HEK293 (cell line): ENCODE data around the gene ZBTB20.

ENCODE experiments used
- CTCF ChIA-PET: fragments of 350-600 bp; formaldehyde crosslinking; extraction: SDS; loops from one replicate; lab custom pipeline; 2021; ENCODE audit warnings: antibody characterized with exemption; lab: Yijun Ruan, JAX
- POLR2A ChIA-PET: fragments of 300-600 bp; formaldehyde crosslinking; extraction: SDS; loops from one replicate; lab custom pipeline; 2020; ENCODE audit warnings: antibody characterized with exemption, inconsistent platforms; lab: Yijun Ruan, JAX
- H3K27ac ChIP-seq: fragments of 200-500 bp; sonication (Bioruptor generic); 2 replicates; pipeline ENCODE4 v1.5.1; 2014; ENCODE audit warnings: low read depth, low read length, control low read depth, inconsistent platforms; ENCODE audit errors: extremely low read depth
- H3K36me3 ChIP-seq, 2 experiments: fragments of 200-500 bp in 1 of 2; sonication (Bioruptor generic) in 1 of 2; 1 replicate in 1 of 2; 2 replicates in 1 of 2; pipeline ENCODE4 v1.5.1; 2014 to 2017; ENCODE audit warnings: inconsistent platforms in 2 of 2, low read length in 2 of 2; ENCODE audit not compliant: control insufficient read depth in 2 of 2, insufficient read depth in 1 of 2
- H3K4me1 ChIP-seq: fragments of 200-500 bp; sonication (Bioruptor generic); 2 replicates; pipeline ENCODE4 v1.5.1; 2014; ENCODE audit warnings: mild to moderate bottlenecking, low read length, inconsistent platforms; ENCODE audit not compliant: control insufficient read depth, insufficient read depth
- H3K4me3 ChIP-seq: 2 replicates; pipeline ENCODE4 v1.5.1; 2011; ENCODE audit warnings: low read depth, mild to moderate bottlenecking, control low read depth, low read length, moderate library complexity
- H3K9me3 ChIP-seq: fragments of 200-500 bp; sonication (Bioruptor generic); 2 replicates; pipeline ENCODE4 v1.5.1; 2014; ENCODE audit warnings: low read depth, low read length, inconsistent platforms; ENCODE audit not compliant: control insufficient read depth, insufficient read depth
- ELK4 ChIP-seq: IDR thresholded peaks from 2 replicates; pipeline ENCODE4 v1.6.1; 2011; ENCODE audit warnings: mild to moderate bottlenecking, low read depth, low read length, borderline replicate concordance
- GLI2 ChIP-seq: fragments of 450-650 bp; formaldehyde crosslinking; IDR thresholded peaks from 2 replicates; pipeline ENCODE4; 2017; ENCODE audit warnings: missing biosample characterization, missing genetic modification characterization, low read depth, borderline replicate concordance
- HOXC10 ChIP-seq: sonication (generic); formaldehyde crosslinking; IDR thresholded peaks from 2 replicates; pipeline ENCODE4 v1.8.1; 2023; ENCODE audit warnings: mild to moderate bottlenecking, missing genetic modification reagents
- KLF16 ChIP-seq: fragments of 450-650 bp; formaldehyde crosslinking; IDR thresholded peaks from 2 replicates; pipeline ENCODE4 v1.5.1; 2017; ENCODE audit warnings: missing biosample characterization, missing genetic modification characterization
- PRDM1 ChIP-seq: fragments of 450-650 bp; formaldehyde crosslinking; IDR thresholded peaks from 2 replicates; pipeline ENCODE4; 2016; ENCODE audit warnings: missing biosample characterization, missing genetic modification characterization
- PRDM10 ChIP-seq: fragments of 450-650 bp; formaldehyde crosslinking; IDR thresholded peaks from 2 replicates; pipeline ENCODE4 v1.5.1; 2016; ENCODE audit warnings: missing biosample characterization, missing genetic modification characterization
- SCRT2 ChIP-seq: fragments of 450-650 bp; formaldehyde crosslinking; IDR thresholded peaks from 2 replicates; pipeline ENCODE4 v1.5.1; 2016; ENCODE audit warnings: missing biosample characterization, missing genetic modification characterization
- ZBTB48 ChIP-seq: fragments of 450-650 bp; formaldehyde crosslinking; IDR thresholded peaks from 2 replicates; pipeline ENCODE4 v1.5.1; 2016; ENCODE audit warnings: missing biosample characterization, missing genetic modification characterization
- ZEB2 ChIP-seq: fragments of 450-650 bp; formaldehyde crosslinking; IDR thresholded peaks from 2 replicates; pipeline ENCODE4 v1.5.1; 2016; ENCODE audit warnings: missing biosample characterization, missing genetic modification characterization
- ZFP3 ChIP-seq: fragments of 450-650 bp; formaldehyde crosslinking; IDR thresholded peaks from 2 replicates; pipeline ENCODE4 v1.5.1; 2016; ENCODE audit warnings: low read depth, missing biosample characterization, missing genetic modification characterization
- ZFP37 ChIP-seq: fragments of 450-650 bp; formaldehyde crosslinking; IDR thresholded peaks from 2 replicates; pipeline ENCODE4 v1.5.1; 2016; ENCODE audit warnings: missing biosample characterization, missing genetic modification characterization
- ZNF132 ChIP-seq: fragments of 450-650 bp; formaldehyde crosslinking; IDR thresholded peaks from 2 replicates; pipeline ENCODE4 v1.5.1; 2017; ENCODE audit warnings: missing biosample characterization, missing genetic modification characterization, borderline replicate concordance
- ZNF140 ChIP-seq: fragments of 450-650 bp; formaldehyde crosslinking; IDR thresholded peaks from 2 replicates; pipeline ENCODE4 v1.5.1; 2016; ENCODE audit warnings: missing biosample characterization, missing genetic modification characterization
- ZNF175 ChIP-seq: fragments of 450-650 bp; formaldehyde crosslinking; IDR thresholded peaks from 2 replicates; pipeline ENCODE4 v1.5.1; 2016; ENCODE audit warnings: missing biosample characterization, missing genetic modification characterization
- ZNF23 ChIP-seq: fragments of 450-650 bp; formaldehyde crosslinking; IDR thresholded peaks from 2 replicates; pipeline ENCODE4 v1.5.1; 2016; ENCODE audit warnings: missing biosample characterization, missing genetic modification characterization, borderline replicate concordance
- ZNF239 ChIP-seq: fragments of 450-650 bp; formaldehyde crosslinking; IDR thresholded peaks from 2 replicates; pipeline ENCODE4 v1.5.1; 2016; ENCODE audit warnings: missing biosample characterization, missing genetic modification characterization
- ZNF350 ChIP-seq: fragments of 450-650 bp; formaldehyde crosslinking; IDR thresholded peaks from 2 replicates; pipeline ENCODE4 v1.5.0; 2017; ENCODE audit warnings: missing biosample characterization, mild to moderate bottlenecking, missing genetic modification characterization
- ZNF391 ChIP-seq: fragments of 450-650 bp; formaldehyde crosslinking; IDR thresholded peaks from 2 replicates; pipeline ENCODE4 v1.5.1; 2016; ENCODE audit warnings: low read depth, missing biosample characterization, missing genetic modification characterization, borderline replicate concordance
- ZNF426 ChIP-seq: fragments of 450-650 bp; formaldehyde crosslinking; IDR thresholded peaks from 2 replicates; pipeline ENCODE4 v1.5.1; 2017; ENCODE audit warnings: missing biosample characterization, missing genetic modification characterization, mild to moderate bottlenecking, inconsistent platforms, moderate library complexity
- ZNF560 ChIP-seq: fragments of 450-650 bp; formaldehyde crosslinking; IDR thresholded peaks from 2 replicates; pipeline ENCODE4 v1.5.1; 2017; ENCODE audit warnings: missing biosample characterization, missing genetic modification characterization, borderline replicate concordance
- ZNF654 ChIP-seq: fragments of 450-650 bp; formaldehyde crosslinking; IDR thresholded peaks from 2 replicates; pipeline ENCODE4 v1.5.1; 2016; ENCODE audit warnings: low read depth, missing biosample characterization, missing genetic modification characterization
- ZSCAN4 ChIP-seq: fragments of 450-650 bp; formaldehyde crosslinking; IDR thresholded peaks from 2 replicates; pipeline ENCODE4 v1.5.1; 2017; ENCODE audit warnings: missing biosample characterization, missing genetic modification characterization

The ZBTB20 gene

DNA sequence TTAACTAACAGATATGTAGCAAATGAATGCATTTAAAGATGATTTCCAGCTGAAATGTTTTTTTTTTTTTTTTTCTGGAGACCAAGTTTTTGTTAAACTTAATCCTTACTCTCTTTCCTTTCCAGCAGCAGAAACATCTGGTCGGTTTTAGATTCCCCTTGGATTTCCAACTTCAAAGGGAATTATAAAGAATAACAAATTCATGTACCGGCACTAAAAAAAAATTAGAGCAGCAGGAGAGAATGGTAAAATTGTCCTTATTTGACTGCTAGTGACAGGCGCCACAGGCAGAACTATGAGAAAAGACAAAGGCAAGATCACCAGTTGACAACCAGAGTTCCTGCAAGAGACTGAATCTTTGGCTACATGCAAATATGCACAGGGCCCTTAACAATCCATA lies 459.9 kb downstream of the ZBTB20 start:
- no peak overlapping the region for H3K27ac ChIP-seq
- H3K4me3 ChIP-seq, result no peak overlapping the region
- ChIA-PET POLR2A (no interaction called here), CTCF (no interaction called here)
- H3K4me1 ChIP-seq, result no peaks in the 10 kb centered on the region
- no peaks in the 10 kb centered on the region for H3K36me3 ChIP-seq
- no peak for TF ChIP-seq ZNF239 (tag by site-specific recombination)
- no peak for TF ChIP-seq ZNF654 (tag by site-specific recombination)
- TF ChIP-seq SCRT2 (tag by site-specific recombination), result no peak
- no peak for TF ChIP-seq ZNF426 (tag by site-specific recombination)
- no peak for TF ChIP-seq KLF16 (tag by site-specific recombination)
- no peak for TF ChIP-seq GLI2 (tag by site-specific recombination)
- TF ChIP-seq ZFP3 (tag by site-specific recombination), result no peak
- TF ChIP-seq ZNF175 (tag by site-specific recombination), result no peak
- no peak for TF ChIP-seq ZNF132 (tag by site-specific recombination)
- no peak for TF ChIP-seq ZNF391 (tag by site-specific recombination)
- TF ChIP-seq ZNF560 (tag by site-specific recombination), result no peak
- TF ChIP-seq ZNF350, result no peak
- no peaks in the 10 kb centered on the region for H3K9me3 ChIP-seq

DNA sequence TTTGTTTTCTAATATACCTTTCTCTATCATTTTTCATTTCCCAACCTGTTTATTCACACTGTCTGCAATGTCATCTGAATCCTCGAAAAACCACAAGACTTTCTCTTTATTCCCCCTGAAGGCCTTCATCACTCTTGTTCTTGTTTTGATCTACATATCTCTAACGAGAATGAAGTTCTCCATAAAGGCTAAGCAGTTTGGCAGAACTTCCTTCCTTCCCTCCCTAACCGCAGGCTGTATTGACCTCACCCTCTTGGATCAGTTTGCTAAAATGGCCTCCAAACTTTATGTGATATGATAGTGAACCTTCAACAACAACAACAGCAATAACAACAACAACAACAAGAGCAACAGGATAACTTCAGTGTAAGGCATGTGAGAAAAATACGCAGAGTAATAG lies 460.5 kb downstream of the ZBTB20 start:
- ChIA-PET CTCF (no interaction called here), POLR2A (no interaction called here)
- Histone ChIP-seq H3K4me3 (no peak overlapping the region), H3K4me1 (no peaks in the 10 kb centered on the region), H3K27ac (no peak overlapping the region), H3K36me3 (no peaks in the 10 kb centered on the region), H3K9me3 (no peaks in the 10 kb centered on the region)
- TF ChIP-seq ZNF140 (no peak), ZFP37 (tag by site-specific recombination) (no peak), ZBTB48 (tag by site-specific recombination) (no peak), ZSCAN4 (no peak), ZNF23 (no peak), HOXC10 (CRISPR knock-in tag) (no peak), PRDM1 (tag by site-specific recombination) (no peak), ELK4 (no peak), ZEB2 (tag by site-specific recombination) (no peak), PRDM10 (tag by site-specific recombination) (no peak)
